ENCODE data around the gene DNAH10. TPM values are rescaled to one million over a fixed set of nuclear protein-coding genes. Genes with fewer than 3 reads are reported as not detected.

The DNAH10 gene
- total and polyA plus RNA-seq, 9 donors: 0.05 to 20.2 (median 0.72) TPM

- DNase-seq: no peak
- no peaks in the 10 kb centered on the region for H3K4me1 ChIP-seq (ENCODE audit: insufficient read depth)
- H3K27ac ChIP-seq: no peak overlapping the region
- 60 to 67% (median 66%) methylated on average over 3 of the region's 3 CpGs for WGBS, 3 donors
- TF ChIP-seq, protein P1, sequence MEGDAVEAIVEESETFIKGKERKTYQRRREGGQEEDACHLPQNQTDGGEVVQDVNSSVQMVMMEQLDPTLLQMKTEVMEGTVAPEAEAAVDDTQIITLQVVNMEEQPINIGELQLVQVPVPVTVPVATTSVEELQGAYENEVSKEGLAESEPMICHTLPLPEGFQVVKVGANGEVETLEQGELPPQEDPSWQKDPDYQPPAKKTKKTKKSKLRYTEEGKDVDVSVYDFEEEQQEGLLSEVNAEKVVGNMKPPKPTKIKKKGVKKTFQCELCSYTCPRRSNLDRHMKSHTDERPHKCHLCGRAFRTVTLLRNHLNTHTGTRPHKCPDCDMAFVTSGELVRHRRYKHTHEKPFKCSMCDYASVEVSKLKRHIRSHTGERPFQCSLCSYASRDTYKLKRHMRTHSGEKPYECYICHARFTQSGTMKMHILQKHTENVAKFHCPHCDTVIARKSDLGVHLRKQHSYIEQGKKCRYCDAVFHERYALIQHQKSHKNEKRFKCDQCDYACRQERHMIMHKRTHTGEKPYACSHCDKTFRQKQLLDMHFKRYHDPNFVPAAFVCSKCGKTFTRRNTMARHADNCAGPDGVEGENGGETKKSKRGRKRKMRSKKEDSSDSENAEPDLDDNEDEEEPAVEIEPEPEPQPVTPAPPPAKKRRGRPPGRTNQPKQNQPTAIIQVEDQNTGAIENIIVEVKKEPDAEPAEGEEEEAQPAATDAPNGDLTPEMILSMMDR (IDR thresholded peaks at IDR 0.05): no peak
- TF ChIP-seq EP300 (IDR thresholded peaks at IDR 0.05) (no peak), POLR2A (IDR thresholded peaks at IDR 0.05) (no peak)
- intact Hi-C loops (cut with DNase I): no loop called here
- no peaks in the 10 kb centered on the region for H3K9me3 ChIP-seq
- no peak overlapping the region for H3K4me3 ChIP-seq
- no peaks in the 10 kb centered on the region for H3K36me3 ChIP-seq
- no peaks in the 10 kb centered on the region for H3K27me3 ChIP-seq
These were observed 87.4 kb downstream of the DNAH10 start for GRCh38 chr12:123849517-123849916.

GRCh38 chr12:123850246-123851134 lies 88.4 kb downstream of the DNAH10 start:
- no peak for DNase-seq
- Histone ChIP-seq H3K36me3 (no peaks in the 10 kb centered on the region), H3K27me3 (no peaks in the 10 kb centered on the region), H3K27ac (no peak overlapping the region), H3K4me3 (no peak overlapping the region), H3K9me3 (no peaks in the 10 kb centered on the region), H3K4me1 (ENCODE audit: insufficient read depth) (no peaks in the 10 kb centered on the region)
- TF ChIP-seq EP300 (IDR thresholded peaks at IDR 0.05) (no peak), POLR2A (IDR thresholded peaks at IDR 0.05) (no peak)
- TF ChIP-seq, protein P1 (IDR thresholded peaks at IDR 0.05): no peak
- intact Hi-C loops (cut with DNase I): no loop called here
- 90 to 93% (median 93%) methylated on average over 33 to 34 of the region's 34 CpGs for WGBS, 3 donors

DNA sequence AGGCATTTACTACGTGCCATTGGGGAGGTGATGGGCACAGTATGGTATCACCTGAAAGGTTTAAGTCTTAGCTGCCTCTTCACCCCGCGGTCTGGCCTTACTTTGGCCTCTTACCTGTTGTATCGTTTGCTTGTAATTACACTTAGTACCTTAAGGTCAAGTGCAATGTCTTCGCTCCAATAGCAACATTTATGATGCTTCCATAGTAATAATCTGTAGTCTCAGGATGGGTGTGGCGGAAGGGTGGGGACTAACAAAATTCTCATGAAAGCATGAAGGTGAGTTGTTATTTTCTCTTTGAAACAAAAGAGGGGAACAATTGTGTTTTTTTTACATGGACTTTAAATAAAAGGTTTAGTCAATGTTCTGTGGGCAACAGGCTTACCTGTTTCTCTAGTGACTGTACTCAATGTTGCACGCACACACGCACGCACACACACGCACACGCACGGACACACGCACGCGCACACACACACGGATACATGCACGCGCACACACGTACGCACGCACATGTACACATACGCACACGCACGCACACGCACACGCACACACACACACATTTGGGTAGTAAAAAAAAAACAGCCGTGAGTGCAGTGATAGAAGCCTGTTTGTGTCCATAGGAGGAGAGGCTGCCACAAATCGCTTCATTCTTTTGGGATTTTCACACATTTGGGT lies 91.4 kb downstream of the DNAH10 start:
- 84 to 88% (median 88%) methylated on average over 28 of the region's 28 CpGs for WGBS, 3 donors
- DNase-seq: no peak
- Histone ChIP-seq H3K27me3 (no peaks in the 10 kb centered on the region), H3K9me3 (no peaks in the 10 kb centered on the region), H3K4me1 (ENCODE audit: insufficient read depth) (no peaks in the 10 kb centered on the region), H3K27ac (no peak overlapping the region), H3K4me3 (no peak overlapping the region), H3K36me3 (no peaks in the 10 kb centered on the region)
- intact Hi-C loops (cut with DNase I): no loop called here
- TF ChIP-seq EP300 (IDR thresholded peaks at IDR 0.05) (no peak), POLR2A (IDR thresholded peaks at IDR 0.05) (no peak)
- TF ChIP-seq, protein P1 (IDR thresholded peaks at IDR 0.05): no peak

DNA sequence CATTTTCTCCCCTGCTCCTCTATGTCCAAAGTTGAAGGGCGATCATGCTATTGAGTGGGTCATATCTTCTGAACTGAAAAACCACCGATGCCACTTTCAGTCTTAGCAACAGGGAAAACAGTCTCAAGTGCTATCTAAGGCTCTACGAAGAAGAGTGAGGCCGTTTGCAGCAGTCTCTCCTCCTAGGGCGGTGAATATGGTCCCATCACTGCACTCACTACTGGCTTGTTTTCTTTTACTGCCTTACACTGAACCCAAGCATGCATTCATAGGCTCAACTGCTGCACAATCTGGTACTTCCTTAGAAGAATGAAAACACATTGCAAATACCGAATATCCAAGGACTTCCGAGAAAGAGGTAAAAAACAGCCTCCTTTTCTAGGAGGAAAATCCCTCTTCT lies 92.1 kb downstream of the DNAH10 start:
- DNase-seq: no peak
- intact Hi-C loops (cut with DNase I): no loop called here
- Histone ChIP-seq H3K9me3 (no peaks in the 10 kb centered on the region), H3K27me3 (no peaks in the 10 kb centered on the region), H3K4me3 (no peak overlapping the region), H3K4me1 (ENCODE audit: insufficient read depth) (no peaks in the 10 kb centered on the region), H3K27ac (no peak overlapping the region), H3K36me3 (no peaks in the 10 kb centered on the region)
- TF ChIP-seq EP300 (IDR thresholded peaks at IDR 0.05) (no peak), POLR2A (IDR thresholded peaks at IDR 0.05) (no peak)
- TF ChIP-seq, protein P1 (IDR thresholded peaks at IDR 0.05): no peak
- WGBS, 3 donors: 19 to 43% (median 22%) methylated on average over 7 of the region's 7 CpGs
